Measurements from ENCODE around the gene COL6A5. TPM values are rescaled to one million over a fixed set of nuclear protein-coding genes. Genes with fewer than 3 reads are reported as not detected.
"Not testable (repeated sequence)": the region's sequence is repeated elsewhere in the genome, so short reads cannot be mapped to it uniquely, and the experiment has no call there.

COL6A5 gene
- total RNA-seq, 4 donors from 2014 or later, result 1.7 TPM; not detected in 3

DNA sequence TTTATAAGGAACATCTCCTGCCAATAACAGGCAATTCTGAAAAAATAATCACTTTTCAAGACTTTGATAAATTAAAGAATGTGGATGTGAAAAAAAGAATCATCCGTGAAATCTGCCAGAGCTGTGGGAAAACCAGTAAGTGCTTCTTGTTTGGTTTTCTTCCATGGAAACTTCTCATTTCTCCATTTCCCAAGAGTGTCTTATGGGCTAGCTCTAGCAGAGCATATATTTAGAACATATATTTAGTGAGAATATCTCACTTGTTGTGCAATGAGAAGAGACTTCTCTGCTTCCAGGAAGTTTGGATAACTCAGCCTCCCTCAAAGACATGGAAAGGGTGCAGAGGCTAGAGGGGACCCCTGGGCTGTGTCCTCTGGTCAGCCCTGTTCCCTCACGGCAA, 49.9 kb downstream of the COL6A5 start:
- no peak overlapping the region for H3K27ac ChIP-seq
- no peaks in the 10 kb centered on the region for H3K27me3 ChIP-seq
- intact Hi-C loops (cut with DNase I; ENCODE audit: low total_unique reads), result no loop called here
- H3K9me3 ChIP-seq, result no peaks in the 10 kb centered on the region
- H3K36me3 ChIP-seq, result no peaks in the 10 kb centered on the region
- H3K4me1 ChIP-seq, result no peaks in the 10 kb centered on the region
- H3K4me3 ChIP-seq, result no peak overlapping the region
- TF ChIP-seq POLR2A (IDR thresholded peaks at IDR 0.05), result no peak
- TF ChIP-seq, protein P1, sequence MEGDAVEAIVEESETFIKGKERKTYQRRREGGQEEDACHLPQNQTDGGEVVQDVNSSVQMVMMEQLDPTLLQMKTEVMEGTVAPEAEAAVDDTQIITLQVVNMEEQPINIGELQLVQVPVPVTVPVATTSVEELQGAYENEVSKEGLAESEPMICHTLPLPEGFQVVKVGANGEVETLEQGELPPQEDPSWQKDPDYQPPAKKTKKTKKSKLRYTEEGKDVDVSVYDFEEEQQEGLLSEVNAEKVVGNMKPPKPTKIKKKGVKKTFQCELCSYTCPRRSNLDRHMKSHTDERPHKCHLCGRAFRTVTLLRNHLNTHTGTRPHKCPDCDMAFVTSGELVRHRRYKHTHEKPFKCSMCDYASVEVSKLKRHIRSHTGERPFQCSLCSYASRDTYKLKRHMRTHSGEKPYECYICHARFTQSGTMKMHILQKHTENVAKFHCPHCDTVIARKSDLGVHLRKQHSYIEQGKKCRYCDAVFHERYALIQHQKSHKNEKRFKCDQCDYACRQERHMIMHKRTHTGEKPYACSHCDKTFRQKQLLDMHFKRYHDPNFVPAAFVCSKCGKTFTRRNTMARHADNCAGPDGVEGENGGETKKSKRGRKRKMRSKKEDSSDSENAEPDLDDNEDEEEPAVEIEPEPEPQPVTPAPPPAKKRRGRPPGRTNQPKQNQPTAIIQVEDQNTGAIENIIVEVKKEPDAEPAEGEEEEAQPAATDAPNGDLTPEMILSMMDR (IDR thresholded peaks at IDR 0.05), result no peak
- no peak for DNase-seq

DNA sequence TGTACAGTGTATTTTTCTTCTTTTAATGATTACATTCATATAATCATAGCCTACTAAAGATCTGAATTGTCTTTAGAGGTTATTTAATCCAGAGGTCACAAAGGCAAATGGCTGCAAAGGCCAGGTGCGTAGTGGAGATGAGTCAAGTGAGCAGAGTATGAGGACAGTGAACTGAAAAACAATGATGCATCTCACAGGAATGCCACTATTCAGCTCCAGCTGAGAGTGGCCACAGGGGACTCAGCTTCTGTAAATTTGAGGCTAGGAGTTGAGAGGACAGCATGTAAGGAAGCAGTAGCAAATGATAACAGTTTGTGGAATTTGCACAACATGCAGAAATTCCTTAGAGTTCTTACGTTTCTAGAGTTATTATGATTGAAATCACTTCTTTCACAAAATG, 50.4 kb downstream of the COL6A5 start:
- Histone ChIP-seq H3K4me1 (no peaks in the 10 kb centered on the region), H3K27ac (no peak overlapping the region), H3K4me3 (no peak overlapping the region), H3K9me3 (no peaks in the 10 kb centered on the region), H3K36me3 (no peaks in the 10 kb centered on the region), H3K27me3 (no peaks in the 10 kb centered on the region)
- DNase-seq, result no peak
- TF ChIP-seq, protein P1 (IDR thresholded peaks at IDR 0.05), result no peak
- TF ChIP-seq POLR2A (IDR thresholded peaks at IDR 0.05), result no peak
- intact Hi-C loops (cut with DNase I; ENCODE audit: low total_unique reads), result no loop called here

DNA sequence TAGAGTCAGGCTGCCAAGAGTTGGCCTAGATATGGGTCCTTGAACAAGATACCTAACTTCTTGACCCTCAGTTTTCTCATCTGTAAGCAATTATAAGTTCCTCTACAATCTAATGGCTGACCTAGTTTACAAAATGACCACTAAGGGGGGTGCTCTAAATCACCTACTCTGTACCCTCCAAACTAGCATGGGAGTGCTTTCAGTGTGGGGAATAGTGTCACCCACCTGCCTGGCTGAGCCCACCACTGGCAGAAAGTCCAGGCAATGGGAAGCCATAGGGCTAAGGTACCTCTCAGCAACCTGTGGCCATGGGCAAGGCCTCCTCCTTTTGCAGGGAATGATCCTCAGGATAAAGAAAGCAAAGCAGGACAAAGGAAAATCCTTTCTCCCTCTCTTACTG, 58.9 kb downstream of the COL6A5 start:
- intact Hi-C loops (cut with DNase I; ENCODE audit: low total_unique reads), result no loop called here
- H3K4me1 ChIP-seq, result no peaks in the 10 kb centered on the region
- no peaks in the 10 kb centered on the region for H3K27me3 ChIP-seq
- no peak for DNase-seq
- no peaks in the 10 kb centered on the region for H3K36me3 ChIP-seq
- H3K27ac ChIP-seq, result no peak overlapping the region
- no peaks in the 10 kb centered on the region for H3K9me3 ChIP-seq
- H3K4me3 ChIP-seq, result no peak overlapping the region
- TF ChIP-seq, protein P1 (IDR thresholded peaks at IDR 0.05), result no peak
- no peak for TF ChIP-seq POLR2A (IDR thresholded peaks at IDR 0.05)

DNA sequence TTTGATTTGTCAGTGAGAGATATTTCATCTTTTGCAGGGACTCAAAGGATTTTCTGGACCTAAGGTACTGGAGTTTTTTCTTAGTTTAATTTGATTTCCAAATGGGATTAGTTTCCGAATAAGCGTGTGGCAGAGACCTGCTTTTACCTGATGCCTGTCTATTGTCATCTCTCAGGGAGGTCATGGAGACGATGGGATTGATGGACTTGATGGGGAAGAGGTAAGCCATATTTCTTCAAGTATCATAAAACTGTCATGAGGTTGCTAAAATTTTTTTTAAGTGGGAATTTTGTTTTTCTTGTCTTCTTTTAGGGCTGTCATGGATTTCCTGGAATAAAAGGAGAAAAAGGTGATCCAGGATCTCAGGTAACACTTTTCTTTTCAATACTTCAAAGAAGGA, 60.5 kb downstream of the COL6A5 start:
- no peak overlapping the region for H3K27ac ChIP-seq
- DNase-seq, result no peak
- H3K36me3 ChIP-seq, result no peaks in the 10 kb centered on the region
- no peaks in the 10 kb centered on the region for H3K27me3 ChIP-seq
- intact Hi-C loops (cut with DNase I; ENCODE audit: low total_unique reads), result no loop called here
- no peaks in the 10 kb centered on the region for H3K9me3 ChIP-seq
- H3K4me1 ChIP-seq, result no peaks in the 10 kb centered on the region
- H3K4me3 ChIP-seq, result no peak overlapping the region
- TF ChIP-seq, protein P1 (IDR thresholded peaks at IDR 0.05), result no peak
- no peak for TF ChIP-seq POLR2A (IDR thresholded peaks at IDR 0.05)

DNA sequence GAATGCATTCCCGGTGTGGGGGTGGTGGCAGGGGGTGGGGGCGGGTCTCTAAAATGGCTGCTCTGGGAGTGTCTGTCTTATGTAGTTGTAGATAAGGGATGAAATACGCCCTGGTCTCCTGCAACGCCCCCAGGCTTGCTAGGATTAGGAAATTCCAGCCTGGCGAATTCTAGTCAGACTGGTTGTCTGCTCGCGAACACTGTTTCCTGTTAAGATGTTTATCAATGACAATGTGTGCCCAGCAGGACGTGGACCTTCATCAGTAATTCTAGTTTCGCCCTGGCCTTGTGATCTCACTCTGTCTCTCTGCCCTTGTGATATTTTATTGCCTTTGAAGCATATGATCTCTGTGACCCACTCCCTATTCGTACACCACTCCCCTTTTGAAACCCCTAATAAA, 62.8 kb downstream of the COL6A5 start:
- H3K9me3 ChIP-seq; intact Hi-C loops (cut with DNase I; ENCODE audit: low total_unique reads); H3K4me3 ChIP-seq; H3K4me1 ChIP-seq; H3K36me3 ChIP-seq; H3K27ac ChIP-seq; DNase-seq; H3K27me3 ChIP-seq: not testable (repeated sequence)

DNA sequence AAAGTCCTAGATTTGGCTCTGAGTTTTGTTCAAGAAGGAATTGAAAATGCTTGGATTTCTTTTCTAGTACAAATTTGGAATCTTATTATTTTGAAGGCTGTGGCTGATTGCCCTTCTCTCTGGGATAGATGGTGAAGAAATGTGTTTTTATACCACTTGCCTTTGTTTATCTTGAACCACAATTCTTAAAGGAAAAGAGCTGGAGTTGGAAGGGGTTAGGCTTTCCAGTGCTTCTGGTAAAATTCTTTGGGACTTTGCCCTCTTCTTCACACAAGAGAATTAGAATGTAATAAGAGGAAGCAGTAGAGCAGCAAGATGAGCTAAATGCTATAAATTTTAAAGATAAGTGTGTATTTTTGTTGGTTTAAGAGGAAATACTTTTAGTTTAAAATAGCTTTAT, 65.8 kb downstream of the COL6A5 start:
- Histone ChIP-seq H3K4me1 (no peaks in the 10 kb centered on the region), H3K27me3 (no peaks in the 10 kb centered on the region), H3K36me3 (no peaks in the 10 kb centered on the region), H3K4me3 (no peak overlapping the region), H3K27ac (no peak overlapping the region), H3K9me3 (no peaks in the 10 kb centered on the region)
- TF ChIP-seq POLR2A (IDR thresholded peaks at IDR 0.05), result no peak
- TF ChIP-seq, protein P1 (IDR thresholded peaks at IDR 0.05), result no peak
- no peak for DNase-seq
- intact Hi-C loops (cut with DNase I; ENCODE audit: low total_unique reads), result no loop called here
